SU-DHL-6 (cell line): ENCODE data around the gene RNU6-1.

Experiments
- H2AFZ ChIP-seq: fragments of 200-600 bp; sonication (generic); 2 replicates; pipeline ENCODE4 v1.6.1; 2014; ENCODE audit warnings: low read depth, mild to moderate bottlenecking, moderate library complexity, mixed read lengths, antibody characterized with exemption, low read length; ENCODE audit not compliant: severe bottlenecking
- H3F3A ChIP-seq: fragments of 200-600 bp; shearing (Covaris generic); 2 replicates; pipeline ENCODE4 v1.6.0; 2016; ENCODE audit warnings: antibody characterized with exemption, mild to moderate bottlenecking; ENCODE audit not compliant: insufficient read depth
- H3K27ac ChIP-seq: fragments of 200-600 bp; sonication (generic); 2 replicates; pipeline ENCODE4 v1.5.1; 2016; ENCODE audit warnings: low read depth, mild to moderate bottlenecking, low read length, moderate library complexity, mixed read lengths
- H3K27me3 ChIP-seq: fragments of 200-600 bp; sonication (generic), shearing (Covaris generic); 2 replicates; pipeline ENCODE4 v1.6.0; 2014; ENCODE audit warnings: mild to moderate bottlenecking, low read length
- H3K36me3 ChIP-seq: fragments of 200-600 bp; sonication (generic); 2 replicates; pipeline ENCODE4 v1.6.1; 2014; ENCODE audit warnings: mild to moderate bottlenecking, low read length, mixed read lengths
- H3K4me2 ChIP-seq: fragments of 300-600, 200-600 bp; shearing (Covaris generic), sonication (generic); 2 replicates; pipeline ENCODE4 v1.6.0; 2014; ENCODE audit warnings: low read length, low read depth, mild to moderate bottlenecking; ENCODE audit not compliant: poor library complexity, severe bottlenecking
- H3K4me3 ChIP-seq: fragments of 200-600 bp; sonication (generic); 2 replicates; pipeline ENCODE4 v1.5.1; 2014; ENCODE audit warnings: antibody characterized with exemption, low read length, mild to moderate bottlenecking, mixed read lengths; ENCODE audit not compliant: insufficient read depth, poor library complexity, severe bottlenecking
- H3K79me2 ChIP-seq: fragments of 200-600 bp; sonication (generic); 2 replicates; pipeline ENCODE4 v1.6.1; 2014; ENCODE audit warnings: mild to moderate bottlenecking, low read length, moderate library complexity; ENCODE audit not compliant: insufficient read depth
- H3K9ac ChIP-seq: fragments of 200-600 bp; sonication (generic); 2 replicates; pipeline ENCODE4 v1.7.0; 2014; ENCODE audit warnings: mild to moderate bottlenecking, low read length
- H3K9me2 ChIP-seq: fragments of 200-600 bp; sonication (generic); replicated peaks from 2 replicates; pipeline ENCODE4 v1.6.1; 2014; ENCODE audit warnings: low read length; ENCODE audit not compliant: insufficient read depth
- H3K9me3 ChIP-seq: fragments of 200-600 bp; sonication (generic); 2 replicates; pipeline ENCODE4 v1.6.1; 2014; ENCODE audit warnings: low read length, mixed read lengths; ENCODE audit not compliant: insufficient read depth
- H4K20me1 ChIP-seq: fragments of 200-600 bp; sonication (generic); 2 replicates; pipeline ENCODE4 v1.6.1; 2014; ENCODE audit warnings: low read depth, mild to moderate bottlenecking, antibody characterized with exemption, low read length, moderate library complexity, mixed read lengths
- EZH2phosphoT487 ChIP-seq: fragments of 200-600 bp; sonication (generic), shearing (Covaris generic); conservative IDR thresholded peaks from 2 replicates; pipeline ENCODE4 v1.6.1; 2018; ENCODE audit warnings: mild to moderate bottlenecking, antibody characterized with exemption, low read length, moderate library complexity, mixed read lengths
- TF ChIP-seq, protein P1 (sequence below): fragments of 200-600 bp; sonication (generic); IDR thresholded peaks from one replicate; pipeline ENCODE4 v1.5.1; 2017; ENCODE audit warnings: antibody characterized with exemption, mild to moderate bottlenecking, low read length, moderate library complexity; ENCODE audit not compliant: insufficient read depth, poor library complexity, severe bottlenecking

RNU6-1 gene

DNA sequence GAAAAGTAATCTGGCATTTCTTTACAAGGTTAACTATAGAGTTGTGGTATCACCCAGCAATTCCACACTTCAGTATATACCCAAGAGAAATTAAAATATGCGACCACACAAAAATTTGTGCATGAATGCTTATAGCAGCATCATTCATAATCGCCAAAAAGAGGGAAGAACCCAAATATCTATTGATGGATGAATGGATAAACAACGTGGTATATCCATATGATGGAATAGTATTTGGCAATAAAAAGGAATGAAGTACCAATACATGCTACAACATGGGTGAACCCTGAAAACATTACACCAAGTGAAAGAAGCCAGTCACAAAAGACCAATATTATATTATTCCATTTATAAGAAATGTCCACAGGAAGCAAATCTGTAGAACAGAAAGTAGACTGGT, 23.2 kb downstream of the RNU6-1 start:
- Histone ChIP-seq H3K27me3 (no peaks in the 10 kb centered on the region), H3K79me2 (no peaks in the 10 kb centered on the region), H3K9ac (no peak overlapping the region), H3K27ac (no peak overlapping the region), H4K20me1 (no peaks in the 10 kb centered on the region), H3K36me3 (no peaks in the 10 kb centered on the region), H3K4me2 (no peak overlapping the region), H3F3A (no peaks in the 10 kb centered on the region), H3K4me3 (no peak overlapping the region), H2AFZ (no peak overlapping the region), H3K9me3 (no peaks in the 10 kb centered on the region), H3K9me2 (no peaks in the 10 kb centered on the region)
- TF ChIP-seq, protein P1, sequence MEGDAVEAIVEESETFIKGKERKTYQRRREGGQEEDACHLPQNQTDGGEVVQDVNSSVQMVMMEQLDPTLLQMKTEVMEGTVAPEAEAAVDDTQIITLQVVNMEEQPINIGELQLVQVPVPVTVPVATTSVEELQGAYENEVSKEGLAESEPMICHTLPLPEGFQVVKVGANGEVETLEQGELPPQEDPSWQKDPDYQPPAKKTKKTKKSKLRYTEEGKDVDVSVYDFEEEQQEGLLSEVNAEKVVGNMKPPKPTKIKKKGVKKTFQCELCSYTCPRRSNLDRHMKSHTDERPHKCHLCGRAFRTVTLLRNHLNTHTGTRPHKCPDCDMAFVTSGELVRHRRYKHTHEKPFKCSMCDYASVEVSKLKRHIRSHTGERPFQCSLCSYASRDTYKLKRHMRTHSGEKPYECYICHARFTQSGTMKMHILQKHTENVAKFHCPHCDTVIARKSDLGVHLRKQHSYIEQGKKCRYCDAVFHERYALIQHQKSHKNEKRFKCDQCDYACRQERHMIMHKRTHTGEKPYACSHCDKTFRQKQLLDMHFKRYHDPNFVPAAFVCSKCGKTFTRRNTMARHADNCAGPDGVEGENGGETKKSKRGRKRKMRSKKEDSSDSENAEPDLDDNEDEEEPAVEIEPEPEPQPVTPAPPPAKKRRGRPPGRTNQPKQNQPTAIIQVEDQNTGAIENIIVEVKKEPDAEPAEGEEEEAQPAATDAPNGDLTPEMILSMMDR, result no peak
- TF ChIP-seq EZH2phosphoT487, result no peak

DNA sequence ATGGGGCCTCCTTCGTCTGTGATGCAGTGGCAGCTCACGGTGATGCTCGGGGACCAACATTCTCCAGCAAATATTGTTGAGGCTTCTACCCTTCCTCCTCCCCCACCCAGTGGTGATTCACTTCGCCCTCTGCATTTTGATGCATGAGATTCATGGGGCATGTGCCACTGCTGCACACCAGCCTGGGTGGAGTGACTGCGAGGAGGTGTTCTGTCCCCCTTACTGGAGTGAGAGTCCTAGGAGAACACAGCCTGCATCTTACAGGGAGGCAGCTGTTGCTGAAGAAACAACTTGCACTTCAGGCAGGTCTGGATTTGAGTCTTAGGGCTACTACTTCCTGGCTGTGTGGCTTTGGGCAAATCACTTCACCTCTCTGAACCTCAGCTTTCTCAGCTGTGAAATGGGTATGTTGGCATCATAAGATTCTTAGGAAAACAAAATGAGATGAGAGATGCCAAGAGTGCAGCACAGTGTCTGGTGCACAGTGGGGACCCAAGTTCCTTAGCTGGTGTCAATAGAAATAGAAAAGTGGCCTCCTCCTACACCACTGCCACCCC, 24.7 kb downstream of the RNU6-1 start:
- no peak for TF ChIP-seq EZH2phosphoT487
- TF ChIP-seq, protein P1, result no peak
- no peaks in the 10 kb centered on the region for H3K27me3 ChIP-seq

DNA sequence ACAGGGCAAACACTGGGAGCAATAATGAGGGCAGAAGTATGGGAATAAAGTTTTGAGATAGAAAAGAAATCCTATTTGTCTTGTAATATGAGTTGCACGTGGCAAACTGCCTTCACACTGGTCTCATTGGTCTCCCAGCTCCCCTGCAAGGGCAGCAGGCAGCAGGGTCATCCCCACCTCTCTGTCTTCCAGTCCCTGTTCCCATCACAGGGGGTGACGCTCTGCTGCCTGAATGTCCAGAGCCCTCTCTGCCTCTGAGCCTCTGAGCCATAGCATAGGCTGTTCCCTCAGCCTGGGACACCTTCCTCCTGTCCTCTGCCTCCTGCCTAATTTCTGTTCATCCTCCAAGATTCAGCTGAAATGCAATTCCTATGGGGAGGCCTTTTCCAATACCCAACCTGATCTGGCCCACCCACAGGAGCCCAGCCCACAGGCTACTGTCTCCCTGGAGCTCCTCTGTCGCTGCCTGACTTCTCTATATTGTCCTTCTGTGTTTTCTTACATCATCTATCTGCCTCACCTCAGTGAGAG, 26.7 kb downstream of the RNU6-1 start:
- no peak overlapping the region for H2AFZ ChIP-seq
- H3K4me2 ChIP-seq, result no peak overlapping the region
- no peaks in the 10 kb centered on the region for H3K79me2 ChIP-seq
- no peaks in the 10 kb centered on the region for H3K9me3 ChIP-seq
- H3K27me3 ChIP-seq, result no peaks in the 10 kb centered on the region
- H3K4me3 ChIP-seq, result no peak overlapping the region
- H3K27ac ChIP-seq, result no peak overlapping the region
- no peaks in the 10 kb centered on the region for H4K20me1 ChIP-seq
- TF ChIP-seq EZH2phosphoT487, result no peak
- TF ChIP-seq, protein P1, result no peak
- H3K36me3 ChIP-seq, result no peaks in the 10 kb centered on the region
- H3F3A ChIP-seq, result no peaks in the 10 kb centered on the region
- no peaks in the 10 kb centered on the region for H3K9me2 ChIP-seq
- H3K9ac ChIP-seq, result no peak overlapping the region

More for the DNA sequence above, 24.7 kb downstream of the RNU6-1 start:
- Histone ChIP-seq H3K9me2 (no peaks in the 10 kb centered on the region), H3K36me3 (no peaks in the 10 kb centered on the region), H3F3A (no peaks in the 10 kb centered on the region), H2AFZ (no peak overlapping the region), H3K27ac (no peak overlapping the region), H3K9ac (no peak overlapping the region), H3K4me3 (no peak overlapping the region), H4K20me1 (no peaks in the 10 kb centered on the region), H3K79me2 (no peaks in the 10 kb centered on the region), H3K9me3 (no peaks in the 10 kb centered on the region), H3K4me2 (no peak overlapping the region)
